NOMO-1 treated with dmso at 0.1 percent for 144 hours (cell line): ENCODE measurements around the gene NYAP1.
"Not testable (repeated sequence)": the region's sequence is repeated elsewhere in the genome, so short reads cannot be mapped to it uniquely, and the experiment has no call there.

ENCODE experiments used
- DNase-seq: peaks from one replicate; lab custom pipeline; 2025; ENCODE audit not compliant: unreplicated experiment; lab: John Stamatoyannopoulos, UW

NYAP1 gene

DNA sequence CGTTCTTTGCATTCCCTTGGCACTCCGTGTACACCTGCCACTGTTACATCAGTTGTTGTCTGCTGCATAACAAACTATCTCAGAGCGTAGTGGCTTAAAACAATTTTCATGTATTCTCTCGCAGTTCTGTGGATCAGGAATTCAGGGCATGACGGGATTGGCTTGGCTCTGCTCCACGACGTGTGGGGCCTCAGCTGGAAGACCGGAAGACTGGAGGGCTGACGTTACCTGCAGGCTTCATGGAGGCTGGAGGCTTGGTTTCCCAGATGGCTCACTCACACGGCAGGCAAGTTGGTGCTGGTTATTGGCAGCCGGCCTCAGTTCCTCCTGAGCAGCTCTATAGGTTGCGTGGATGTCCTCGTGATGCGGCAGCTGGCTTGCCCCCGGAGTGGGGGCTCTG is 25.5 kb downstream of the NYAP1 start:
- DNase-seq = no peak

DNA sequence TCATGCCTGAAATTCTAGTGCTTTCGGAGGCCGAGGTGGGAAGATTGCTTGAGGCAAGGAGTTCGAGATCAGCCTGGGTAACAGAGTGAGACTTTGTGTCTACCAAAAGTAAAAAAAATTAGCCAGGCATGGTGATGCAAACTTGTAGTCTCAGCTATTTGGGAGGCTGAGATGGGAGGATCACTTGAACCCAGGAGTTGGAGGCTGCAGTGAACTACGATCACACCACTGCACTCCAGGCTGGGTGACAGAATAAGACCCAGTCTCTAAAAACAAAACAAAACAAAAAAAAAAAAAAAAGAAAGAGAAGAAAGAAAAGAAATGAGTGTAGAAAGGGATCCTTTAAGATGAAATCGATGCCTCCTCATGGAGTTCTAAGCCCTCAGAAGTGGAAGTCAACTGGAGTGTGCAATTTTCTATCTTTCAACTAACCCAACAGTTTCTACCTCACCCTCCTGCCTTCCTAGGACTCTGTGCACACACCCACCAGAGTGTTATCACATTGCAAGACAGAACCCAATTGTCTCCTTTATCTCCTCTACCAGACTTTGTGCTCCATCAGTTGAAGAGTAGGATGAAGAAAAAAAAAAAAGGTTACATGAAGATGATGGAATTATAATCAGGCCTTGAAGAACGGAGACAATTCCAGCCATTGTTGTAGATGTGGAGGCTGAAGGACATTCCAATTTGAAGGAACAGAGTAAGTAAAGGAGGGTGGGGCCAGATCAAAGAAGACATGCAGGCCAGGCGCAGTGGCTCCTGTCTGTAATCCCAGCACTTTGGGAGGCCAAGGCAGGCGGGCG is 26.9 kb downstream of the NYAP1 start:
- no peak for DNase-seq

DNA sequence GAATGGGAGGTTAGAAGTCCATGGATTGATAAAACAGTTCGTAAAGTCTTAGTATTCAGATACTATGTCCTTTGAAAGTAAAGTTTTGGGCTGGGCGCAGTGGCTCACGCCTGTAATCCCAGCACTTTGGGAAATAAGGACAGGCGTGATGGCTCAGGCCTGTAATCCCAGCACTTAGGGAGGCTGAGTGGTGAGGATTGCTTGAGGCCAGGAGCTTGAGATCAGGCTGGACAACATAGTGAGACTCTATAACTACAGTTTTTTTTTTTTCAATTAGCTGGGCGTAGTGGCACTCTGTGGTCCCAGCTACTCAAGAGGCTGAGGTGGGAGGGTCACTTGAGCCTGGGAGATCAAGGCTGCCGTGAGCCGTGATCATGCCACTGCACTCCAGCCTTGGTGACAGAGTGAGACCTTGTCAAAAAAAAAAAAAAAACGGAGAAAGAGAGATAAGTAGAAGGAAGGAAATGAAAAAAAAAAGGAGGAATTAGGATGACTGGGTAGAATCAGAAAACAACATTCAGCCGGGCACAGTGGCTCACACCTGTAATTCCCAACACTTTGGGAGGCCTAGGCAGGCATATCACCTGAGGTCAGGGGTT is 29.6 kb downstream of the NYAP1 start:
- no peak for DNase-seq

DNA sequence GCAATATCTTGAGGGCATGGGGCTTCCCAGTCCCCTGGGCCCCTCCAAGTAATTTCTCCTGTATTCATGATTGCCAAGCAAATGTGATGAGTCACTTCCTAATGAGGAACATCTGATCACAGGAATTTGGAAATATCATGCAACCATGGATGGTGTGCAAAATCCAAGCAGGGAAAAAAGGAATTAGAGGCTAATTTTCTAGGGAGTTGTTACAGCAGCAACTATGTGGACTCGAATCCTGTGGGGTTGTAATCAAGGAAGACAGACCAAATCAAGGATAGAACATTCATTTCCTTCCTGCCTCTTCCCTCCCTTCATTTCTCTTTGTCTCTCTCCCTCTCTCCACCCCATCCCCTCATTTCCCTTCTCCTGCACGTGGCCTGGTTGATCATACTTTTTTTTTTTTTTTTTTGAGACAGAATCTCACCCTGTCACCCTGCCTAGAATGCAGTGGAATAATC is 31.4 kb downstream of the NYAP1 start:
- DNase-seq = no peak

DNA sequence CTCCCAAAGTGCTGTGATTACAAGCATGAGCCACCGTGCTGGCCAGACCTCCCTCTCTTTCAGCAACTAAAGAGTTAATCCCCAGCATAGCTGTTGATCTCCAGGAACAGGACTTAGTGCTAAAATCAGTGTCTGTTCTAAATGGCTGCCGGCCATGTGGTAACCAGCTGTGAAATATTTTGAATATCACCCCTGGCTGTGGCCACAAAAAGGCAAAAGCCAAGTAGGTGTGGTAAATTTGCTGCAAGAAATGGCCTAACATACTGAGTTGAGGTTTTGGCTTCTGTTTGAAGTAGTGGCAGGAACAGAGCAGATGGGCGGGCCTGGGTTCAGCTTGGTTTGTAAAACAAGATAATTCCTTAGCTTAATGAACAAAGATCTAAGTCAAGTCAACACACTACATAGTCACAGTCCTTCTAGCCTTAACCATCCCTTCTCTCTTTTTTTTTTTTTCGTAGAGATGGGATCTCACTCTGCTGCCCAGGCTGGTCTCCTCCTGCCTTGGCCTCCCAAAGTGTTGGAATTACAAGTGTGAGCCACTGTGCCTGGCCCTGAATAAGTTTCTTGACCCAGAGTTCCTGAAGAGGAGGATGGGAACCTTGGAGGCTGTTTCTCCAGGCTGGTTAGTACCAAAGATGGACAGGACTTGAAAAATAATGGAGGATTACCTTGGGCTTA is 32.5 kb downstream of the NYAP1 start:
- DNase-seq = no peak

DNA sequence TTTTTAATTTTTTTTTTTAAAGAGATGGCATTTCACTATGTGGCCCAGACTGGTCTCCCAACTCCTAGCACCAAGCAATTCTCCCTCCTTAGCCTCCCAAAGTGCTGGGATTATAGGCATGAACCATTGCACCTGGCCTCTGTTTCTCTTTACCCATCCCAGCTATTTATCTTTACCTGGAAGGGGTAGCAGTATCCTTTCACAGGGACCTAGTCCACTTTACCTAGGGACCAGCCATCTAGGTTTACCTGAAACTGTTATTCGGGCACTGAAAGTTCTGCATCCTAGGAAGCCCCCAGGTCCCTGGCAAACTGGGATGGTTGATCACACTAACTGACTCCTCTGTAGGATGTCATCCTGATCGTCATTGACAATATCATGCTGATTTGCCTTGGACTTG is 33.6 kb downstream of the NYAP1 start:
- no peak for DNase-seq

DNA sequence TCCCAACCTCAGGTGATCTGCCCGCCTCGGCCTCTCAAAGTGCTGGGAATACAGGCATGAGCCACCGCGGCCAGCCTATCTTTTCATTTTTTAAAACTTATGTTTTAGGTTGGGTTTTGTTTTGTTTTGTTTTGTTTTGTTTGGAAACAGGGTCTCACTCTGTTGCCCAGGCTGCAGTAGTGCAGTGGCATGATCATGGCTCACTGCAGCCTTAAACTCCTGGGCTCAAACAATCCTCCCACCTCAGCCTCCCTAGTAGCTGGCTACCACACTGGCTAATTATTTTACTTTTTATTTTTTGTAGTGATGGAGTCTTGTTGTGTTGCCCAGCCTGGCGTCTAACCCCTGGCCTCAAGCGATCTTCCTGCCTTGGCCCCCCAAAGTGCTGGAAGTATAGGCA is 35.9 kb downstream of the NYAP1 start:
- DNase-seq = no peak

DNA sequence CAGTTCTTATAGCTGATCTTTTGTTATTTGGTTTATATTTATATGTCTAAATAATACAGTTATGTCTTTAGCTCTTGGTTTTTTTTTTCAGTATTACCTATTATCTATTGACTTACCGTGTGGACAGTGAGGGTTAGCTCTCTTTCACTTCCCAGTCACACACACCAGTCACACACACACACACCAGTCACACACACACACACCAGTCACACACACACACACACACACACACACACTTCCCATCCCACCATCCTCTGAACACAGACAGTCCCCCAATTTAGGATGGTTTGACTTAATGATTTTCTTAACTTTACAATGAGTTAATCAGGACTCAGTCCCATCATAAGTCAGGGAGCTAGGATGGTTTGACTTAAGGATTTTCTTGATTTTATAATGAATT is 36.4 kb downstream of the NYAP1 start:
- DNase-seq = no peak

DNA sequence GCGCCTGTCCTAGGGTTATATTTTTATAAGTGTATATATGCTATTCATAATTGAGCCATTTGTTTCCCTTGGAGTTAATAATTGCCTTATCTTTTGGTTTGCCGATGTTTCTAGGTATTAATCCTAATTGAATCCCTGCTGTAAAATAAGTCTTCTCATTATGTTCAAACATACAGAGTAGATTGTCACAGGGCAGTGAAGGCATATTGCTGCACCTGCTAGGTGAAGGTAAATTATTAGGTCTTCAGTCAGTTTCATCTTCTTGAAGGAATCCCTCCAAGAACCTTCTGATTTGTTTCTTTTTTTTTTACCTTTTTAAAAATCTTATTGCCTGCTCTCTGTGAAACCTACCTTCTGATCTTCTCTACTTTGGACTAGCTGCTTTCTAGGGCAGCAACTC is 37.3 kb downstream of the NYAP1 start:
- DNase-seq = no peak

DNA sequence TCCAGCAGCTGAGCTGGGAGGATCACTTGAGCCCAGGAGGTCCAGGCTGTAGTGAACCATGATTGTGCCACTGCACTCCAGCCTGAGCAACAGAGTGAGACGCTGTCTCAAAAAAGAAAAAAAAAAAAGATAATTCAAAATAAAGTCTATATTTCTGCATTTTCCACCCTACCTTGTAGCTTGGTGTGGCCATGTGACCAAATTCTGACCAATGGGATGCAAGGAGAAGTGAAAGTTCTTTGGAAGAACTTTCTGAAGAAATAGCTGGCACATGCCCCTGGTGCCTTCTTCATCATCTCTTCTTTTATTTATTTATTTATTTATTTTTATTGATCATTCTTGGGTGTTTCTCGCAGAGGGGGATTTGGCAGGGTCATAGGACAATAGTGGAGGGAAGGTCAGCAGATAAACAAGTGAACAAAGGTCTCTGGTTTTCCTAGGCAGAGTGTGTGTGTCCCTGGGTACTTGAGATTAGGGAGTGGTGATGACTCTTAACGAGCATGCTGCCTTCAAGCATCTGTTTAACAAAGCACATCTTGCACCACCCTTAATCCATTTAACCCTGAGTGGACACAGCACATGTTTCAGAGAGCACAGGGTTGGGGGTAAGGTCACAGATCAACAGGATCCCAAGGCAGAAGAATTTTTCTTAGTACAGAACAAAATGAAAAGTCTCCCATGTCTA is 38.3 kb downstream of the NYAP1 start:
- peak; percentile 57 for DNase-seq

DNA sequence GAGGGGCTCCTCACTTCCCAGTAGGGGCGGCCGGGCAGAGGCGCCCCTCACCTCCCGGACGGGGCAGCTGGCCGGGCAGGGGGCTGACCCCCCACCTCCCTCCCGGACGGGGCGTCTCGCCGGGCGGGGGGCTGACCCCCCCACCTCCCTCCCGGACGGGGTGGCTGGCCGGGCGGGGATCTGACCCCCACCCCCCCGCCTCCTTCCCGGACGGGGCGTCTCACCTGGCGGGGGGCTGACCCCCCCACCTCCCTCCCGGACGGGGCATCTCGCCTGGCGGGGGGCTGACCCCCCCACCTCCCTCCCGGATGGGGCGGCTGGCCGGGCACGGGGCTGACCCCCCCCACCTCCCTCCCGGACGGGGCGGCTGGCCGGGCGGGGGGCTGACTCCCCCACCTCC is 39.5 kb downstream of the NYAP1 start:
- DNase-seq = not testable (repeated sequence)

DNA sequence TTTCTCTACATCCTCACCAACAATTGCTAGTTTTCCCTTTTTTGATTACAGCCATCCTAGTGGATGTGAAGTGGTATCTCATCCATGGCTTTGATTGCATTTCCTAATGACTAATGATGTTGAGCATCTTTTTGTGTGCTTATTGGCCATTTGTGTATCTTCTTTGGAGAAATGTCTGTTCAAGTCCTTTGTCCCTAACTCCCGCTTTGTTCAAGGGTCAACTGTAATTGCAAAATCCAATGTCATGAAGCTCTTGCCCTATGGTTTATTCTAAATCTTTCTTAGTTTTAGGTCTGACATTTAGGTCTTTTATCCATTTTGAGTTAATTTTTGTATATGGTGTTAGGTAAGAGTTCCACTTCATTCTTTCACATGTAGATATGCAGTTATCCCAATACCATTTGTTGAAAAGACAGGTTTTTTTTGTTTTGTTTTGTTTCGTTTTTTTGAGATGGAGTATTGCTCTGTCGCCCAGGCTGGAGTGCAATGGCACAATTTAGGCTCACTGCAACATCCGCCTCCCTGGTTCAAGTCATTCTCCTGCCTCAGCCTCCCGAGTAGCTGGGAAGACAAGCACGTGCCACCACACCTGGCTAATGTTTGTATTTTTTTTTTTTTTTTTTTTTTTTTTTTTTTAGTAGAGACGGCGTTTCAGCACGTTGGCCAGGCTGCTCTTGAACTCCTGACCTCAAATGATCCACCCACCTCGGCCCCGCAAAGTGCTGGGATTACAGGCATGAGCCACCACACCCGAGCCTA is 44.6 kb downstream of the NYAP1 start:
- not testable (repeated sequence) for DNase-seq

DNA sequence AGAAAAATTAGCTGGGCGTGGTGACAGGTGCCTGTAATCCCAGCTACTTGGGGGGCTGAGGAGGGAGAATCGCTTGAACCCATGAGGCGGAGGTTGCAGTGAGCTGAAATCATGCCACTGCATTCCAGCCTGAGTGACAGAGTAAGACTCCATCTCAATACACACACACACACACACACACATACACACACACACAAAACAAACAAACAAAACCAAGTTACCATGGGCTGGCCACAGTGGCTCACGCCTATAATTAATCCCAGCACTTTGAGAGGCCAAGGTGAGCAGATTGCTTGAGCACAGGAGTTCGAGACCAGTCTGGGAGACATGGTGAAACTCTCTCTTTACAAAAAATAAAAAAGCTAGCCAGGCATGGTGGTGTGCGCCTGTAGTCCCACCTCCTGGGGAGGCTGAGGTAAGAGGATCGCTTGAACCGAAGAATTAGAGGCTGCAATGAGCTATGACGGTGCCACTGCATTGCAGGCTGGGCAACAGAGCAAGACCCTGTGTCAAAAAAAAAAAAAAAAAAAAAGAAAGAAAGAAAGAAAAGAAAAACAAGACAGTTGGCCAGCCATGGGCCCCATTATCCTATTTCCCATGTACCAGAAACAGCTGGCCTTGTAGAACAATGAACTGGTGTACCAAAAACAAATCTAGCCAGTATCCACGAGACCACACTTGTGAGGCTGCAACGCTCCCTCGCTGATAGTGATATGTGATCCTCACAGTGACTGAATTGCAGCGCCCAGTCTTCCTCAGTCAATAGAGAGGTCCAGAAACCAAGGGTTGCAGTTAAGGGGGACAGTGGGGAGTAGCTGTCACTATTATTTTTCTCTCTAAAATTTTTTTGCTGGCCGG is 48.7 kb downstream of the NYAP1 start:
- no peak for DNase-seq

DNA sequence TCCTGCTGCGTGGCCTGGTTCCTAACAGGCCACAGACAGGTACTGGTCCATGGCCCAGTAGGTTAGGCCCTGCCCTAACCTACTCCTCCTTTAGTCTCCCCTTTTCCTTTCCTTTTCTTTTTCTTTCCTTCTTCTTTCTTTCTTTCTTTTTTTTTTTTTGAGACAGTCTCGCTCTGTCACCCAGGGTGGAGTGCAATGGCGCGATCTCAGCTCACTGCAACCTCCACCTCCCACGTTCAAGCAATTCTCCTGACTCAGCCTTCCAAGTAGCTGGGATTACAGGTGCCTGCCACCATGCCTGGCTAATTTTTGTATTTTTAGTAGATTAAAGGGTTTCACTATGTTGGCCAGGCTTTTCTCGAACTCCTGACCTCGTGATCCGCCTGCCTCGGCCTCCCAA is 52.3 kb downstream of the NYAP1 start:
- DNase-seq = not testable (repeated sequence)

DNA sequence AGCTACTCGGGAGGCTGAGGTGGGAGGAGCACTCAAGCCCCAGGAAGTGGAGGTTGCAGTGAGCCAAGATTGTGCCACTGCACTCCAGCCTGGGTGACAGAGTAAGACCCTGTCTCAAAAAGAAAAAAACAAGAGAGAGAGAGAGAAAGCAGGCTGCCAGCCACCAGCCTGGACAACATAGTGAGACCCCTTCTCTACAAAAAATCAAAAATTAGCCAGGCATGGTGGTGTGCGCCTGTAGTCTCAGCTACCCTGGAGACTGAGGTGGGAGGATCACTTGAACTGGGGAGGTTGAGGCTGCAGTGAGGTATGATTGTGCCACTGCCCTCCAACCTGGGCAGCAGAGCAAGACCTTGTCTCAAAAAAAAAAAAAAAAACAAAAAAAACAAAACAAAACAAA is 53.0 kb downstream of the NYAP1 start:
- DNase-seq = not testable (repeated sequence)

DNA sequence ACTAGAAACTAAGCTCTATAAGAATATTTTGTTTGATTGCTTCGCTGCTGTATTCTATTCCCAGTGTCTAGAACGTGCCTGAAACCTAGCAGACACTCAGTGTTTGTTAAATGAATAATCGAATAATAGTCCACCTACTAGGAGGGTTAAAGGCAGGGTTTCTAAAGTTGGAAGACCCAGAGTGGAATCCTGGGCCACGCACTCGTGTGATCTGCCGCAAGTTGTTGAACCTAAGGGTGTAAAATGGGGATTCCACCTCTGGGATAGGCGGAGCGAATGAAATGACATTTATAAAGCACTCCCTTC is 54.6 kb downstream of the NYAP1 start:
- DNase-seq = no peak

DNA sequence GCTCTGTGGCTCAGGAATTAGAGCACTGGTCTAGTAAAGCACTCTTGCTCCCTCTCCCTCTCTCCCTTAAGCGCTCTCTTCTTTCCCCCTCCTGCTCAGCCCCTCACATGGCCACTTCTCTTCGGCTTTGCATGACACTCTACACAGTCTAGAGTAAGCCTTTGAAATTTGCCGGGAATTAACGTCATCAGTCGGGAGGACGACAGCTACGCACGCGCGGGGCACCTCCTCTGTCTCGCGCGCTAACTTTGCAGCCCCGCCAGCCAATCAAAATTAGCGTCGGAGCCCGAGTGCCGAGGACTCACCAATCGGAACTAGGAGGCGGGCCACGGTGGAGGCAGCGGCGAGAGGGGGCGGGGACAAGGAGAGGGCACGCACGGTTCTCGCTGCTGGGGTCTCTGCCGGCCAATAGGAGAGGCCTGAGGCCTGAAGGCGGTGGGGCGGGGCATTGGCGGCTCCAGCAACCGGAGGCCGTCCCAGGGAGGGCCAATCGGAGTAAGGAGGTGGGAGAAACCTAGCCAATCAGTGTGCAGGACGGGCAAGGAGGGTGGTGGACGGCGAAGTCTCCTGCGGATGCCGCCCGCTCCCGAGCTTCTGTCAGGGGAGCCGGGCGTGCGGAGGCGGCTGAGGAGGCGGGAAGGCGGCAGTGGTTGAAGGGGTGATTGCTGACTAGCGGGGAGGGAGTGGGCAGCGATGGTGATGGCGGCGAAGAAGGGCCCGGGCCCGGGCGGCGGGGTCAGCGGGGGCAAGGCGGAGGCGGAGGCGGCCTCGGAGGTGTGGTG is 55.1 kb downstream of the NYAP1 start, which contains the start of gene AGFG2:
AGFG2 (plus strand) TSS at position 550 of the 782 bp plus-strand sequence; CDS start at position 694, 144 bp downstream.
- peak; percentile 100 for DNase-seq

DNA sequence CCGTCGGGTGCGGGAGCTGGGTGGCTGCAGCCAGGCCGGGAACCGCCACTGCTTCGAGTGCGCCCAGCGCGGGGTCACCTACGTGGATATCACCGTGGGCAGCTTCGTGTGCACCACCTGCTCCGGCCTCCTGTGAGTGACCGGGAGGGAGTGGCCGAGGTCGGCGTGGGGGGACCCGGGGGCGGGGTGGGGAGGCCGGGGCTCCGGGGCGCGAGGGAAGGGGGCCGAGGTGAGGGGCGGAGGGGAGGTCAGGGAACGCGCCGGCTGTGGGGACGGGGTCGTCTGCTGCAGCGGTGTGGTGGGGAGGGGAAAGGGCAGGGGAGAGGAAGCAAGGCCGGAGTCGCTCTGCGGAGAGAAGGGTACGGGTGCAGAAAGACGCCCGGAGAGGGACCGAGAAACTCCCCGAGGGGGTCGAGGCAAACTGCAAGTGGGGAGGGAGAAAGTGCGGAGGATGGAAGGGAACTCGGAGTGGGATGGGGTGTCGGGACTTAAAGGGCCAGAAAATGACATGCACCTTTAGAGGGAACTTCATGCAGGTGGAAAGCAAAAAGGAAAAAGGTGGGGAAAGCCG is 55.8 kb downstream of the NYAP1 start:
- DNase-seq = no peak
